Amygdala (tissue), 56 donors: Measurements from ENCODE around the gene HACD2.
"Not testable (repeated sequence)": the region's sequence is repeated elsewhere in the genome, so short reads cannot be mapped to it uniquely, and the experiment has no call there.

Experiments
- DNase-seq, 56 donors: peaks; one replicate each; lab custom pipeline; 2025; lab: John Stamatoyannopoulos, UW

HACD2 gene

GRCh38 chr3:123613543-123613942, 28.7 kb upstream of the HACD2 start:
- no peak for DNase-seq

DNA sequence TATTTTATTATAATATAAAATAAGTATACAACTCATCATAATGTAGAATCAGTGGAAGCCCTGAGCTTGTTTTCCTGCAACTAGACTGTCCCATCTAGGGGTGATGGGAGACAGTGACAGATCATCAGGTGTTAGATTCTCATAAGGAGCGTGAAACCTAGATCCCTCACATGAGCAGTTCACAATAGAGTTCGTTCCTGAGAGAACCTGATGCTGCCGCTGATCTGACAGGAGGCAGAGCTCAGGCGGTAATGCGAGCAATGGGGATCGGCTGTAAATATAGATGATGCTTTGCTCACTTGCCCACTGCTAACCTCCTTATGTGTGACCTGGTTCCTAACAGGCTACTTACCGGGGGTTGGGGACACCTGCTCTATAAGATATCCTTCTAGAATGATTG, 26.8 kb upstream of the HACD2 start:
- not testable (repeated sequence) for DNase-seq

DNA sequence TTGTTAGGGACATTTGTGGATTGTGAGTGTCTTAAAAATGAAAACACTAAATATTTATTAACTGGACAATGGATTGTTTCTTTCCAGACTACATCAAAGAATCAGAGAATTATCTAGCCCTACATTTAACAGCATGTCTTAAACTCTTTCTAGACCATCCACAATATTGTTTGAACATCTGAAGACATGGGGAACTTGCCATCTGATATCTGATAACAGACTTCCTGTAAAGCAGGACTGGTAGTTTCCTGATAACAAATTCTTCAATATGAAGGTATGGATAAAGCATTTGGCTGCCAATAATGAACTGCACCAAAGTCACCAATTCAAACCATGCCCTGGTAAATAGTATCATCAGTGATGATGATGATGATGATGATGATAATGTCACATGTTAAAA, 26.2 kb upstream of the HACD2 start:
- DNase-seq, result no peak

GRCh38 chr3:123610331-123610730, 25.5 kb upstream of the HACD2 start:
- no peak for DNase-seq

DNA sequence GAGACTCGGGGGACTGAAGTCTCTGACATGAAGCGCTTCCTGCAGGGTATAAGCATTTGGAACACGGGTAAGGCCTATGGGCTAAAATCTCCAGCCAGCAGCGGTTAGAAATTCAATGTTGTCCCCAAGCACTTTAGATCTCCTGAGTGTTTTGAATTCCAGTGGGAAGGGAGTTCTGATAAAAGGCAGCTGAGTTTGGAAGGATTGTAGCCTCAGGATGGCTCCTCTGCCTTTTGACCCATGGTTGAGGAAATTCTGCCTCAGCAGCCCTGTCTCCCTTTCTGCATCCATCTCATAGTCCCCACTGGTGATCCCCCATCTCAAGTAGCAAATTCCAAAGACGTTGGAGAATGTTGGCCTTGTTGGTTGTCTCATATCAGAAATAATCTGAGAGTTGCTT, 24.2 kb upstream of the HACD2 start:
- no peak for DNase-seq

DNA sequence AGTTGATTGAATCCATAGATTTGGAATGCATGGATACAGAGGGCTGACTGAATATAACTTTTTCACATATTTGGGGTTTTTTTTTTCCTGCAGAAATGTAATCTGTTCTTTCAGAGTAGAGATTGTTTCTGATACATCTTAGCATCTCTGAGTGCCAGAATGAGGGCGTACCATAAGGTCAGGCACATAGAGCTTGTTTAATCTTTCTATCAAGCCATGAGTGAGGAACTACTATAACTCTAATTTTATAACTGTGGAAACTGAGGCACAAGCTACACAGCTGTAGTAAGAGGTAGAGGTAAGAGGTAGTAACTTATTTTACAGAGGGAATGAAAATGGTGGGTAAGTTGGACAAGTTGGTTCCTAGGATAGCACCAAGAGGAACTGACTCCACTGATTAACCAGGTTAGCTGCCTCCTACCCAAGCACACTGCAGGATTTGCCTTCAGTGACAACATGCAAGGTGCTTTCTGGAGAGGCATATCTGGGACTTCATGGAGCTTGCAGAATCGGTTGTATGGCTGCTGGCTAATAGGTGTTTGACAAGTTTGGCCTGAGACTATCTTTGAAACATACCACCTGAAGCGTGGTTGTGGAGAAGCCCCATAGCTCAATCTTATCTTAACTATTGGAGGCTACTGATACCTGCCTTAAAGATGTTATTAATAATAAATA, 23.5 kb upstream of the HACD2 start:
- DNase-seq, result no peak

- DNase-seq, result no peak
Measured at GRCh38 chr3:123606527-123606926, 21.7 kb upstream of the HACD2 start.

GRCh38 chr3:123605789-123606234, 21.0 kb upstream of the HACD2 start:
- DNase-seq, result no peak

DNA sequence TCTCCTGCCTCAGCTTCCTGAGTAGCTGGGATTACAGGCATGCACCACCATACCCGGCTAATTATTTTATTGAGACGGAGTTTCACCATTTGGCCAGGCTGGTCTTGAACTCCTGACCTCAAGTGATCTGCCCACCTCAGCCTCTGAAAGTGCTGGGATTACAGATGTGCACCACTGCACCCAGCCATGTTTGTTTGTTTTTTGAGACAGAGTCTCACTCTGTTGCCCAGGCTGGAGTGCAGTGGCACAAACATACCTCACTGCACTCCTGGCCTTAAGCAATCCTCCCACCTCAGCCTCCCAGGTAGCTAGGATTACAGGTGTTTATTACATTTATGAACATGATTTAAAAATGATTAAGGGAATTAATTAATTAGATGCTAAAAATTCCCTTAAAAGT, 18.3 kb upstream of the HACD2 start:
- not testable (repeated sequence) for DNase-seq

DNA sequence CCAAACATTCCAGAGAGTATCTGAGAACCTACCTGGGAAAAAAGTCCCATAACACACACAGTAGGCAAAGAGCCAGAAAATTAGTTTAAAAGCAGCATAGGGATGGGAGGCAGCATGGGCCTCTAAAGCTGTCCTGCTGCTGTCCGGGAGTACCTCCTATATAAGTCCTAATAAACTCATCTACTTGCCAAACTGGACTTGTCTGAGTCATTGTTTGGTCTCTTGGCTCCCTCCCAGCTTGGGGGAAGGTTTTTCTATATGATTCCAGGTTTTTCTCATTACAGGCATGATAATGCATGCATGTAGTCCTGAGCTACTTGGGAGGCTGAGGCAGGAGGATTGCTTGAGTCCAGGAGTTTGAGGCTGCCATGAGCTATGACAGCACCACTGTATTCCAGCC, 17.5 kb upstream of the HACD2 start:
- no peak for DNase-seq

DNA sequence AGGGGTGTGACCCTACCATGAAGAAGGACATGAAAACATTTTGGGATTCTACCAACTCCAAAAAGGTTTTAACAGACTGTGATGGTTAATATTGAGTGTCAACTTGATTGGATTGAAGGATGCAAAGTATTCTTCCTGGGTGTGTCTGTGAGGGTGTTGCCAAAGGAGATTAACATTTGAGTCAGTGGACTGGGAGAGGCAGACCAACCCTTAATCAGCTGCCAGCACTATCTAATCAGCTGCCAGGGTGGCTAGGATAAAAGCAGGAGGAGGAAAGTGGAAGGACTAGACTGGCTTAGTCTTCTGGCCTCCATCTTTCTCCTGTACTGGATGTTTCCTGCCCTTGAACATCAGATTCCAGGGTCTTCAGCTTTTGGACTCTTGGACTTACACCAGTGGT, 16.0 kb upstream of the HACD2 start:
- DNase-seq, result not testable (repeated sequence)

GRCh38 chr3:123597561-123597960, 12.7 kb upstream of the HACD2 start:
- no peak for DNase-seq

- DNase-seq, result no peak
Measured at GRCh38 chr3:123595396-123596180, 10.7 kb upstream of the HACD2 start.

GRCh38 chr3:123593381-123593780, 8.5 kb upstream of the HACD2 start:
- peak in 2 of 56 donors; percentile 5 to 12 for DNase-seq

DNA sequence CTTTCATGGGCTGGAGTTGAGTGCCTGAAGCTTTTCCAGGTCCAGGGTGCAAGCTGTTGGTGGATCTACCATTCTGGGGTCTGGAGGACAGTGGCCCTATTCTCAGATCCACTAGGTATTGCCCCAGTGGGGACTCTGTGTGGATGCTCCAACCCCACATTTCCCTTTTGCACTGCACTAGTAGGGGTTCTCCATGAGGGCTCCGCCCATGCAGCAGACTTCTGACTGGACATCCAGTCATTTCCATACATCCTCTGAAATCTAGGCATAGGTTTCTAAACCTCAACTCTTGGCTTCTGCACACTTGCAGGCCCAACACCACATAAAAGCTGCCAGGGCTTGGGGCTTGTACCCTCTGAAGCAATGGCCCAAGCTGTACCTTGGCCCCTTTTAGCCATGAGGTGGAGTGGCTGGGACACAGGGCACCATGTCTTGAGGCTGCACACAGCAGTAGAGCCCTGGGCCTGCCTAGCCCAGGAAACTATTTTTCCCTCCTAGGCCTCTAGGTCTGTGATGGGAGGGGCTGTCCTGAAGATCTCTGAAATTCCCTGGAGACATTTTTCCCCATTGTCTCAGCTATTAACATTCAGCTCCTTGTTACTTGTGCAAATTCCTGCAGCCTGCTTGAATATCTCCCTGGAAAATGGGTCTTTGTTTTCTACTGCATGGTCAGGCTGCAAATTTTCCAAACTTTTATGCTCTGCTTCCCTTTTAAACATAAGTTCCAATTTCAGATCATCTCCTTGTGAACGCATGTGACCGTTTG, 6.0 kb upstream of the HACD2 start:
- DNase-seq, result no peak

GRCh38 chr3:123587401-123587800, 2.5 kb upstream of the HACD2 start:
- no peak for DNase-seq

DNA sequence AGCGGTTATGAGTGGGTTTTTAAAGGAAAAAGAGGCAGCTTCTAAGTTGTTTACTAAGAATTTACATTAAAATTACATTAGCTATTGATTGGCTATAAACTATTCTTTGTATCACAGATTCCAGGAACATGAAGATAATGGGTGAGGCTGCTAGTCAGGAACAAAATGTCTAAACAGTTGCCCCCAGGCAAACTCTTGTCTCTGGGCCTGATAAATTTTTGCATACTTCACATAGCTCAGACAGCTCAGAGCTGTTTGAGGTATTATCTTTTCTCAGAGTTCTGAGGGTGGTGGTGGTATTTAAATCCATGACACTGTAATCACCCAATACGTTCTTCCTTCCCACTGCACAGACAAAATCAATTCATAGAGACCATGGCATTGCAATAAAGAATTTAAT, 2.1 kb upstream of the HACD2 start:
- no peak for DNase-seq

- peak in 10 of 56 donors; percentile 3 to 29 (median 10) for DNase-seq
Measured at GRCh38 chr3:123586131-123586530, 1.3 kb upstream of the HACD2 start.

GRCh38 chr3:123584284-123584987, 417 bp downstream of the HACD2 start:
- peak in 32 of 56 donors; percentile 46 to 83 (median 66) for DNase-seq

GRCh38 chr3:123583561-123583960, 1.3 kb downstream of the HACD2 start:
- no peak for DNase-seq

GRCh38 chr3:123582315-123582714, 2.5 kb downstream of the HACD2 start:
- DNase-seq, result no peak
